ENCODE measurements around the gene SALL1.
A peak's percentile ranks its signal among the peaks of the same experiment; 100 is the strongest.

Gene SALL1

GRCh38 chr16:51148678-51149228, 2.3 kb downstream of the SALL1 start:
- peak; percentile 54 for DNase-seq (ENCODE audit: low read depth)
- no peak for TF ChIP-seq CTCF (conservative IDR thresholded peaks at IDR 0.05; ENCODE audit: low read length)
- H3K4me3 ChIP-seq (ENCODE audit: low read length), result peak overlapping the region; percentile 85; the same call in 1 of the 2 replicates

GRCh38 chr16:51147776-51148677, 3.0 kb downstream of the SALL1 start:
- no peak overlapping the region for H3K4me3 ChIP-seq (ENCODE audit: low read length)
- TF ChIP-seq CTCF (conservative IDR thresholded peaks at IDR 0.05; ENCODE audit: low read length), result no peak
- DNase-seq (ENCODE audit: low read depth), result no peak

- peak overlapping the region; percentile 36 for H3K4me3 ChIP-seq (ENCODE audit: low read length)
- peak; percentile 56 for DNase-seq (ENCODE audit: low read depth)
- peak; percentile 70 for TF ChIP-seq CTCF (conservative IDR thresholded peaks at IDR 0.05; ENCODE audit: low read length)
Observed at GRCh38 chr16:51146256-51146924, 4.7 kb downstream of the SALL1 start.

- DNase-seq (ENCODE audit: low read depth), result no peak
- no peak for TF ChIP-seq CTCF (conservative IDR thresholded peaks at IDR 0.05; ENCODE audit: low read length)
- no peak overlapping the region for H3K4me3 ChIP-seq (ENCODE audit: low read length)
Observed at GRCh38 chr16:51144203-51144602, 6.9 kb downstream of the SALL1 start.

GRCh38 chr16:51143196-51143977, 7.7 kb downstream of the SALL1 start:
- no peak overlapping the region for H3K4me3 ChIP-seq (ENCODE audit: low read length)
- no peak for DNase-seq (ENCODE audit: low read depth)
- TF ChIP-seq CTCF (conservative IDR thresholded peaks at IDR 0.05; ENCODE audit: low read length), result no peak

GRCh38 chr16:51141541-51141940, 9.5 kb downstream of the SALL1 start:
- DNase-seq (ENCODE audit: low read depth), result no peak
- TF ChIP-seq CTCF (conservative IDR thresholded peaks at IDR 0.05; ENCODE audit: low read length), result no peak
- H3K4me3 ChIP-seq (ENCODE audit: low read length), result no peak overlapping the region

Data from AG10803 (cell line).